HEK293 (cell line): Measurements from ENCODE around the gene ERBIN.
A peak's percentile ranks its signal among the peaks of the same experiment; 100 is the strongest.

Experiments used
- CTCF ChIA-PET: fragments of 350-600 bp; formaldehyde crosslinking; extraction: SDS; loops from one replicate; lab custom pipeline; 2021; ENCODE audit warnings: antibody characterized with exemption; lab: Yijun Ruan, JAX
- POLR2A ChIA-PET: fragments of 300-600 bp; formaldehyde crosslinking; extraction: SDS; loops from one replicate; lab custom pipeline; 2020; ENCODE audit warnings: antibody characterized with exemption, inconsistent platforms; lab: Yijun Ruan, JAX
- H3K27ac ChIP-seq: fragments of 200-500 bp; sonication (Bioruptor generic); 2 replicates; pipeline ENCODE4 v1.5.1; 2014; ENCODE audit warnings: low read depth, low read length, control low read depth, inconsistent platforms; ENCODE audit errors: extremely low read depth
- H3K36me3 ChIP-seq, 2 experiments: fragments of 200-500 bp in 1 of 2; sonication (Bioruptor generic) in 1 of 2; 1 replicate in 1 of 2; 2 replicates in 1 of 2; pipeline ENCODE4 v1.5.1; 2014 to 2017; ENCODE audit warnings: inconsistent platforms in 2 of 2, low read length in 2 of 2; ENCODE audit not compliant: control insufficient read depth in 2 of 2, insufficient read depth in 1 of 2
- H3K4me1 ChIP-seq: fragments of 200-500 bp; sonication (Bioruptor generic); 2 replicates; pipeline ENCODE4 v1.5.1; 2014; ENCODE audit warnings: mild to moderate bottlenecking, low read length, inconsistent platforms; ENCODE audit not compliant: control insufficient read depth, insufficient read depth
- H3K4me3 ChIP-seq: 2 replicates; pipeline ENCODE4 v1.5.1; 2011; ENCODE audit warnings: low read depth, mild to moderate bottlenecking, control low read depth, low read length, moderate library complexity
- H3K9me3 ChIP-seq: fragments of 200-500 bp; sonication (Bioruptor generic); 2 replicates; pipeline ENCODE4 v1.5.1; 2014; ENCODE audit warnings: low read depth, low read length, inconsistent platforms; ENCODE audit not compliant: control insufficient read depth, insufficient read depth
- CTCF ChIP-seq: fragments of 450-650 bp; formaldehyde crosslinking; IDR thresholded peaks from 2 replicates; pipeline ENCODE4 v1.5.1; 2016; ENCODE audit warnings: missing biosample characterization, missing genetic modification characterization
- FEZF1 ChIP-seq: fragments of 450-650 bp; formaldehyde crosslinking; IDR thresholded peaks from 2 replicates; pipeline ENCODE4 v1.5.1; 2016; ENCODE audit warnings: missing biosample characterization, missing genetic modification characterization
- GLI2 ChIP-seq: fragments of 450-650 bp; formaldehyde crosslinking; IDR thresholded peaks from 2 replicates; pipeline ENCODE4; 2017; ENCODE audit warnings: missing biosample characterization, missing genetic modification characterization, low read depth, borderline replicate concordance
- GLI4 ChIP-seq: fragments of 450-650 bp; formaldehyde crosslinking; IDR thresholded peaks from 2 replicates; pipeline ENCODE4 v1.5.1; 2016; ENCODE audit warnings: missing biosample characterization, missing genetic modification characterization
- GLIS1 ChIP-seq: fragments of 450-650 bp; formaldehyde crosslinking; IDR thresholded peaks from 2 replicates; pipeline ENCODE4 v1.5.1; 2016; ENCODE audit warnings: missing biosample characterization, missing genetic modification characterization
- OSR2 ChIP-seq: fragments of 450-650 bp; formaldehyde crosslinking; IDR thresholded peaks from 2 replicates; pipeline ENCODE4 v1.5.1; 2016; ENCODE audit warnings: missing biosample characterization, missing genetic modification characterization
- SP2 ChIP-seq: fragments of 450-650 bp; formaldehyde crosslinking; IDR thresholded peaks from 2 replicates; pipeline ENCODE4 v1.5.1; 2016; ENCODE audit warnings: missing biosample characterization, missing genetic modification characterization
- TCF7L2 ChIP-seq: IDR thresholded peaks from 2 replicates; pipeline ENCODE4 v1.6.1; 2011; ENCODE audit warnings: low read depth, mild to moderate bottlenecking, inconsistent platforms, low read length, moderate library complexity, borderline replicate concordance
- WT1 ChIP-seq: fragments of 450-650 bp; formaldehyde crosslinking; IDR thresholded peaks from 2 replicates; pipeline ENCODE4 v1.5.1; 2016; ENCODE audit warnings: missing biosample characterization, missing genetic modification characterization
- ZIC2 ChIP-seq: fragments of 450-650 bp; formaldehyde crosslinking; IDR thresholded peaks from 2 replicates; pipeline ENCODE4 v1.5.1; 2016; ENCODE audit warnings: missing biosample characterization, missing genetic modification characterization
- ZNF10 ChIP-seq: fragments of 450-650 bp; formaldehyde crosslinking; IDR thresholded peaks from 2 replicates; pipeline ENCODE4 v1.5.1; 2017; ENCODE audit warnings: missing biosample characterization, missing genetic modification characterization
- ZNF138 ChIP-seq: fragments of 450-650 bp; formaldehyde crosslinking; IDR thresholded peaks from 2 replicates; pipeline ENCODE4 v1.5.1; 2016; ENCODE audit warnings: missing biosample characterization, missing genetic modification characterization, borderline replicate concordance
- ZNF510 ChIP-seq: fragments of 450-650 bp; formaldehyde crosslinking; IDR thresholded peaks from 2 replicates; pipeline ENCODE4 v1.5.1; 2018; ENCODE audit warnings: mild to moderate bottlenecking, missing genetic modification characterization, missing biosample characterization; ENCODE audit not compliant: insufficient replicate concordance
- ZNF558 ChIP-seq: fragments of 450-650 bp; formaldehyde crosslinking; IDR thresholded peaks from 2 replicates; pipeline ENCODE4 v1.5.1; 2016; ENCODE audit warnings: missing biosample characterization, missing genetic modification characterization
- ZNF610 ChIP-seq: fragments of 450-650 bp; formaldehyde crosslinking; IDR thresholded peaks from 2 replicates; pipeline ENCODE4 v1.5.1; 2016; ENCODE audit warnings: missing biosample characterization, missing genetic modification characterization, borderline replicate concordance
- ZNF670 ChIP-seq: fragments of 450-650 bp; formaldehyde crosslinking; IDR thresholded peaks from 2 replicates; pipeline ENCODE4 v1.5.1; 2016; ENCODE audit warnings: missing biosample characterization, missing genetic modification characterization, low read depth
- ZNF677 ChIP-seq: fragments of 450-650 bp; IDR thresholded peaks from 2 replicates; pipeline ENCODE4 v1.5.0; 2018; ENCODE audit warnings: missing biosample characterization, mild to moderate bottlenecking, missing genetic modification characterization, moderate library complexity
- ZNF776 ChIP-seq: fragments of 450-650 bp; formaldehyde crosslinking; IDR thresholded peaks from 2 replicates; pipeline ENCODE4 v1.5.0; 2017; ENCODE audit warnings: missing biosample characterization, missing genetic modification characterization, borderline replicate concordance
- ZXDB ChIP-seq: fragments of 450-650 bp; formaldehyde crosslinking; IDR thresholded peaks from 2 replicates; pipeline ENCODE4 v1.5.1; 2016; ENCODE audit warnings: missing biosample characterization, missing genetic modification characterization
- TF ChIP-seq, protein P1 (sequence below): fragments of 450-650 bp; formaldehyde crosslinking; IDR thresholded peaks from 2 replicates; pipeline ENCODE4 v1.5.1; 2016; ENCODE audit warnings: missing biosample characterization, missing genetic modification characterization
- TF ChIP-seq, protein P2 (sequence below): fragments of 450-650 bp; formaldehyde crosslinking; IDR thresholded peaks from 2 replicates; pipeline ENCODE4 v1.5.1; 2017; ENCODE audit warnings: missing biosample characterization, missing genetic modification characterization
- TF ChIP-seq, protein P3 (sequence below): fragments of 450-650 bp; formaldehyde crosslinking; IDR thresholded peaks from 2 replicates; pipeline ENCODE4 v1.5.1; 2016; ENCODE audit warnings: missing biosample characterization, missing genetic modification characterization

ERBIN gene

GRCh38 chr5:65982635-65983034 is 56.3 kb downstream of the ERBIN start:
- no peaks in the 10 kb centered on the region for H3K9me3 ChIP-seq
- no peak overlapping the region for H3K4me3 ChIP-seq
- H3K4me1 ChIP-seq: peaks cover 23% of the 10 kb centered on the region
- POLR2A ChIA-PET: no interaction called here
- CTCF ChIA-PET: no interaction called here
- no peak overlapping the region for H3K27ac ChIP-seq
- TF ChIP-seq ZNF510 (tag by site-specific recombination) (no peak), ZNF558 (tag by site-specific recombination) (no peak), GLI2 (tag by site-specific recombination) (no peak), ZNF677 (tag by site-specific recombination) (no peak), ZNF610 (no peak), WT1 (tag by site-specific recombination) (no peak), GLI4 (no peak), ZNF776 (tag by site-specific recombination) (no peak), GLIS1 (tag by site-specific recombination) (no peak), TCF7L2 (no peak), ZNF10 (no peak), CTCF (tag by site-specific recombination) (no peak), ZNF670 (tag by site-specific recombination) (no peak), ZNF138 (tag by site-specific recombination) (no peak), SP2 (tag by site-specific recombination) (no peak)
- TF ChIP-seq, protein P1, sequence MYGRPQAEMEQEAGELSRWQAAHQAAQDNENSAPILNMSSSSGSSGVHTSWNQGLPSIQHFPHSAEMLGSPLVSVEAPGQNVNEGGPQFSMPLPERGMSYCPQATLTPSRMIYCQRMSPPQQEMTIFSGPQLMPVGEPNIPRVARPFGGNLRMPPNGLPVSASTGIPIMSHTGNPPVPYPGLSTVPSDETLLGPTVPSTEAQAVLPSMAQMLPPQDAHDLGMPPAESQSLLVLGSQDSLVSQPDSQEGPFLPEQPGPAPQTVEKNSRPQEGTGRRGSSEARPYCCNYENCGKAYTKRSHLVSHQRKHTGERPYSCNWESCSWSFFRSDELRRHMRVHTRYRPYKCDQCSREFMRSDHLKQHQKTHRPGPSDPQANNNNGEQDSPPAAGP (tag by site-specific recombination): no peak
- peaks cover 0 to 4% of the 10 kb centered on the region in 2 experiments; a peak in 1 of 3 replicates for H3K36me3 ChIP-seq

DNA sequence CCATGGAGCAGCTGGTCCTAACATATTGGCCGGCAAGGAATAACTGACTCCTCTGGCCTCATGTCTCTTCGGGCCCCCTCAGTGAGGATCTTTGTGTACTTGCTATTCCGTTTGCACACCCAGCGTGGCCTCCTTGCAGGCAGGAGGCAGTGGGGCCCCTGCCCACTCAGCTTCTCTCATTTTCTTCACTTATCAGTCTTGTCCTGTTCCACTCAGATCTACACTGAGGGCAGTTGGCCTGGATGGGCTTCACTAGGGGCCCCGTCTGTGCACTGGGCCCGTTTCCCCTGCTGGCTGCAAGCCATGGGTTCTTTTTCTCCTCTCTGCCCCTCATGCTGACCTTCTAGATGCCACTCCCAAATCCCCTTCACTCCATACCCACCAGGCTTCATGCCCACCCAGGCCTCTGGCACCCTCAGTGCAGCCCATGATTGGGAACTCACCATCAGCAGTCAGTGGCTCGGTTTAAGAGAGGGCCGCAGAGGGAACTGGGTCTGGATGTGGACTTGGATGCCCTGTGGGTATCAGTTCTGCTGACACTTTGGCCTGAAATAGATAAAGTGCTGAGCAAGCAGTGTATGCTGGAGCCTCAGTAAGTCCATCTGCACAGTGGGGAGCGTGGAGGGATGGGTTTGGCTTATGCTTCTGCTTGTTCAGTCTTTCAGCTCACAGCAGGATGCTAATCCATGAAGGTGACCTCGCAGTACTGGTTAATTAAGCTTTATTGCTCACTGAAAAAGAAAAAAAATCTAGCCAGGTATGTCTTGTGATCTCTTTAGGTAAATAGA is 57.9 kb downstream of the ERBIN start:
- H3K27ac ChIP-seq: no peak overlapping the region
- CTCF ChIA-PET: interaction anchor here (0.6 kb wide), 1 partner anchor 14 kb away, joined by 3 read pairs; no protein-coding TSS in a partner anchor
- peaks cover 23% of the 10 kb centered on the region for H3K4me1 ChIP-seq
- POLR2A ChIA-PET: no interaction called here
- H3K9me3 ChIP-seq: no peaks in the 10 kb centered on the region
- no peak overlapping the region for H3K4me3 ChIP-seq
- TF ChIP-seq, protein P2, sequence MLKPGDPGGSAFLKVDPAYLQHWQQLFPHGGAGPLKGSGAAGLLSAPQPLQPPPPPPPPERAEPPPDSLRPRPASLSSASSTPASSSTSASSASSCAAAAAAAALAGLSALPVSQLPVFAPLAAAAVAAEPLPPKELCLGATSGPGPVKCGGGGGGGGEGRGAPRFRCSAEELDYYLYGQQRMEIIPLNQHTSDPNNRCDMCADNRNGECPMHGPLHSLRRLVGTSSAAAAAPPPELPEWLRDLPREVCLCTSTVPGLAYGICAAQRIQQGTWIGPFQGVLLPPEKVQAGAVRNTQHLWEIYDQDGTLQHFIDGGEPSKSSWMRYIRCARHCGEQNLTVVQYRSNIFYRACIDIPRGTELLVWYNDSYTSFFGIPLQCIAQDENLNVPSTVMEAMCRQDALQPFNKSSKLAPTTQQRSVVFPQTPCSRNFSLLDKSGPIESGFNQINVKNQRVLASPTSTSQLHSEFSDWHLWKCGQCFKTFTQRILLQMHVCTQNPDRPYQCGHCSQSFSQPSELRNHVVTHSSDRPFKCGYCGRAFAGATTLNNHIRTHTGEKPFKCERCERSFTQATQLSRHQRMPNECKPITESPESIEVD (tag by site-specific recombination): peak; percentile 55
- peak; percentile 63 for TF ChIP-seq ZIC2 (tag by site-specific recombination)
- peak; percentile 48; the same call in 1 of the 2 replicates for TF ChIP-seq OSR2 (tag by site-specific recombination)
- TF ChIP-seq ZXDB (tag by site-specific recombination): no peak
- peak; percentile 41; the same call in 1 of the 2 replicates for TF ChIP-seq FEZF1
- TF ChIP-seq ZNF670 (tag by site-specific recombination): no peak
- TF ChIP-seq, protein P3, sequence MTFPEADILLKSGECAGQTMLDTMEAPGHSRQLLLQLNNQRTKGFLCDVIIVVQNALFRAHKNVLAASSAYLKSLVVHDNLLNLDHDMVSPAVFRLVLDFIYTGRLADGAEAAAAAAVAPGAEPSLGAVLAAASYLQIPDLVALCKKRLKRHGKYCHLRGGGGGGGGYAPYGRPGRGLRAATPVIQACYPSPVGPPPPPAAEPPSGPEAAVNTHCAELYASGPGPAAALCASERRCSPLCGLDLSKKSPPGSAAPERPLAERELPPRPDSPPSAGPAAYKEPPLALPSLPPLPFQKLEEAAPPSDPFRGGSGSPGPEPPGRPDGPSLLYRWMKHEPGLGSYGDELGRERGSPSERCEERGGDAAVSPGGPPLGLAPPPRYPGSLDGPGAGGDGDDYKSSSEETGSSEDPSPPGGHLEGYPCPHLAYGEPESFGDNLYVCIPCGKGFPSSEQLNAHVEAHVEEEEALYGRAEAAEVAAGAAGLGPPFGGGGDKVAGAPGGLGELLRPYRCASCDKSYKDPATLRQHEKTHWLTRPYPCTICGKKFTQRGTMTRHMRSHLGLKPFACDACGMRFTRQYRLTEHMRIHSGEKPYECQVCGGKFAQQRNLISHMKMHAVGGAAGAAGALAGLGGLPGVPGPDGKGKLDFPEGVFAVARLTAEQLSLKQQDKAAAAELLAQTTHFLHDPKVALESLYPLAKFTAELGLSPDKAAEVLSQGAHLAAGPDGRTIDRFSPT (tag by site-specific recombination): 0 out of 2 replicates have a peak, but pooled peaks have one; percentile 24
- no peaks in the 10 kb centered on the region for H3K36me3 ChIP-seq
